ENCODE measurements around the gene GDF2.

Gene GDF2

DNA sequence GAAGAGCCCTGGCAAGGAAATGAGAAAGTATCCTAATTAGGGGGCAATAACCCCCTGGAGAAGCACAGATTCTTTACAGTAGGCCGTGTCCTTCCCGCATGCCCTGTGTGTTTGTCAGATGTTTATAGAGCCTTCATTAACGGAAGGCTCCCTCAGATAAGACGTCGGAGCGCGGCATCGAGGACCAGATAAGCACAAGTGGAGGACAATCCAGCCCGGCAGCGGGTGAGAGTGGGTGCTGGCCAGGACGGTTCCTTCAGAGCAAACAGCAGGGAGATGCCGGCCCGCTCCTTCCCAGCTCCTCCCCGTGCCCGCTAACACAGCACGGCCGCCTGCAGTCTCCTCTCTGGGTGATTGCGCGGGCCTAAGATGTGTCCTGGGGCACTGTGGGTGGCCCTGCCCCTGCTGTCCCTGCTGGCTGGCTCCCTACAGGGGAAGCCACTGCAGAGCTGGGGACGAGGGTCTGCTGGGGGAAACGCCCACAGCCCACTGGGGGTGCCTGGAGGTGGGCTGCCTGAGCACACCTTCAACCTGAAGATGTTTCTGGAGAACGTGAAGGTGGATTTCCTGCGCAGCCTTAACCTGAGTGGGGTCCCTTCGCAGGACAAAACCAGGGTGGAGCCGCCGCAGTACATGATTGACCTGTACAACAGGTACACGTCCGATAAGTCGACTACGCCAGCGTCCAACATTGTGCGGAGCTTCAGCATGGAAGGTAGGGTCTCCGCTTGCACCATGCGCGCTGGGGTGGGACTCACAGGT, at the start of gene GDF2:
TSS of gene GDF2 (plus strand) at position 155 of the 762 bp plus-strand sequence. CDS start at position 370, 215 bp downstream.
- DNase-seq (ENCODE audit: extremely low spot score): no peak
- CTCF ChIA-PET: interaction anchor here (0.8 to 2.9 kb wide), 4 partner anchors 10 to 18 kb away, joined by 4 to 16 read pairs (median 7); no protein-coding TSS in a partner anchor
- TF ChIP-seq, protein P1, sequence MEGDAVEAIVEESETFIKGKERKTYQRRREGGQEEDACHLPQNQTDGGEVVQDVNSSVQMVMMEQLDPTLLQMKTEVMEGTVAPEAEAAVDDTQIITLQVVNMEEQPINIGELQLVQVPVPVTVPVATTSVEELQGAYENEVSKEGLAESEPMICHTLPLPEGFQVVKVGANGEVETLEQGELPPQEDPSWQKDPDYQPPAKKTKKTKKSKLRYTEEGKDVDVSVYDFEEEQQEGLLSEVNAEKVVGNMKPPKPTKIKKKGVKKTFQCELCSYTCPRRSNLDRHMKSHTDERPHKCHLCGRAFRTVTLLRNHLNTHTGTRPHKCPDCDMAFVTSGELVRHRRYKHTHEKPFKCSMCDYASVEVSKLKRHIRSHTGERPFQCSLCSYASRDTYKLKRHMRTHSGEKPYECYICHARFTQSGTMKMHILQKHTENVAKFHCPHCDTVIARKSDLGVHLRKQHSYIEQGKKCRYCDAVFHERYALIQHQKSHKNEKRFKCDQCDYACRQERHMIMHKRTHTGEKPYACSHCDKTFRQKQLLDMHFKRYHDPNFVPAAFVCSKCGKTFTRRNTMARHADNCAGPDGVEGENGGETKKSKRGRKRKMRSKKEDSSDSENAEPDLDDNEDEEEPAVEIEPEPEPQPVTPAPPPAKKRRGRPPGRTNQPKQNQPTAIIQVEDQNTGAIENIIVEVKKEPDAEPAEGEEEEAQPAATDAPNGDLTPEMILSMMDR (IDR thresholded peaks at IDR 0.05; ENCODE audit: control extremely low read depth, extremely low read depth, low read depth, missing control alignments): no peak
- POLR2A ChIA-PET: no interaction called here

DNA sequence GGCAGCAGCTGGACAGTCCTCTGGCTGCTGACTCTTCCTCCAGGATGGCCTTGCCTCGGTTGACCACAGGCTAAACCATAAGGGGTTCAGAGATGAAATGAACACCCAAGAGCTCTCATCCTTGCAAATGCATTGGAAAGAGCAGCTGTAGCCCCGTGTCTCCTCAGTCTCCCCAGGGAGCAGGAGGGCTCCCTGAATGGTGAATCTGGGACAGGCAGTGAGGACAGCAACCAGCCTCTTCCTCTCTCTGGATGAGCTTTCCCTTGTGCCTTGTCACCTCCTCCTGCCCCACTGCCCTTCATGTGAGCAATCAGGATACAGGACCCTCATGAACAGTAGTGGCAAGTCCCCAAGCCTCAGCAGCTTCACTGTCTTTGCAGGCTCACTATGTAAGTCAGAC, 46.2 kb upstream of the GDF2 start:
- ChIA-PET POLR2A (no interaction called here), CTCF (no interaction called here)
- no peak for DNase-seq (ENCODE audit: extremely low spot score)
- TF ChIP-seq, protein P1 (IDR thresholded peaks at IDR 0.05; ENCODE audit: control extremely low read depth, extremely low read depth, low read depth, missing control alignments): no peak

DNA sequence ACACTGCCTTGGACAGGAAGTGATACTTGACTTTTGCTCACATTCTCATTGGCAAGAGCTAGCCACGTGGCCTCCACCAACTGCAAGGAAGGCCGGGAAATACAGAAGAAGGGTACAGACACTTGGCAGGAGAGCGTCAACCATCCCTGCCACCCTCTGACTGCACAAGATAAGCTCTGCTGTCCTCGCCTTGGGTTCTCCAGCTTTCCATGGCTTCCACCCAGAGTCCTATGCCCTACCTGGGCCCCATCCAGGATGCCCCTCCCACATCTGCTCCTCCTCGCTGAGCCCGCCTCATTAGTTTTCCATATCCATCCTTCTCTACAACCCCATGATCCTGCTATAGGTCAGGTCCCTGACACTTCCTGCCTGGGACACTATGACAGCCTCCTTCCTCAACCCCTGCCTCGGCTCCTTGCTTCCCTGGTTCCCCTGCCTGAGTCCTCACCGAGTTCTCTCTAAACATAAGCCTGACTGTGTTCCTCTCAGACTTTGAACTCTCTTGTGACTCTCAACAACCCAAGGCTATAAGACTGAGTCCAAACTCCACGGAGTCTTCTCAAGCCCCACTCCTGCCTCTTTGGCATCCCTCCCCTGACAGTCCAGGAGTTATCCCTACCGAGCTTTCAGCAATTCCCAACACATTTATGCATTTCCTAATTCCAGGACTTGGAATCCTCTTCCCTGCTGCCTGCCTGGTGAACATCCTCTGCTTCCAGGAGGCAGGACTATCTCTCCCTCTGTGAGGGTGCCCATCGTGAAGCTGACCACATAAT, 45.5 kb upstream of the GDF2 start:
- DNase-seq (ENCODE audit: extremely low spot score): no peak
- ChIA-PET POLR2A (no interaction called here), CTCF (no interaction called here)
- TF ChIP-seq, protein P1 (IDR thresholded peaks at IDR 0.05; ENCODE audit: control extremely low read depth, extremely low read depth, low read depth, missing control alignments): no peak

DNA sequence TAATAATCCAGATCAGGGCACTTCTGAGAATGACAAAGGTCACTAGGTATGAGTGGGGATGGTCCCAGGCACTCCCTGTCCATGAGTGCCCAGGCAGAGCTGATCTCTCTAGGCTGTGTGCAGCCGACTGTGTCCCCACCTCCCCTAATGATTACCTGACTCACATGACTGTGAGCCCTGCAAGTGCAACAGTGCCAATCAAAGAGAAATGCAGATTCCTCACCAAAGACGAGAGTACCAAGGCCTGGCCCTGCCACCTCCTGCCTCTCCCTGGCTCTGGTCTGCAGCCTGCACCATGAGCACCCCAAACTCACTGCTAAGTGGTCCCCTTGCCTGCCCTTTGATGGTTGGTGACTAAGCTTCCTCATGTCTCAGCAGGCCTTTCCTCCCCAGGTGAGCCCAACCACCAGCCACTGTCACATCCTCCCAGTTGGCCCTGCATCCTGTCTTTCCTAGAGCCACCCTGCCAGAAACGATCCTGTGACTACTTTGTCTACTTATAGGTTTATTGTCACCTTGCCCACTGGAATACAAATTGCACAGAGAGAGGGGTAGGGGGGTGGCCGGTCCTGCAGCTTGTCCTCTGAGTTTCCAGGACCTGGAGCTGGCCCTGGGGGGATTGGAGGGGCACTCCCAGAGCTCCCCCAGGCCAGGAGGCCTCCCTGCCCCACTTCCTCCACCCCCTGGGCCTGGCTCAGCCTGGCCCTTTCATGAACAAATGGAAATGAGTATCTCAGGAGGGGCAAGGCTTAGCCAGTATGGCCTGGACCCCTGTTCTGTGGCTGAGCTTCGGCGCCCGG, 44.7 kb upstream of the GDF2 start:
- DNase-seq (ENCODE audit: extremely low spot score): no peak
- ChIA-PET POLR2A (no interaction called here), CTCF (no interaction called here)
- TF ChIP-seq, protein P1 (IDR thresholded peaks at IDR 0.05; ENCODE audit: control extremely low read depth, extremely low read depth, low read depth, missing control alignments): no peak

DNA sequence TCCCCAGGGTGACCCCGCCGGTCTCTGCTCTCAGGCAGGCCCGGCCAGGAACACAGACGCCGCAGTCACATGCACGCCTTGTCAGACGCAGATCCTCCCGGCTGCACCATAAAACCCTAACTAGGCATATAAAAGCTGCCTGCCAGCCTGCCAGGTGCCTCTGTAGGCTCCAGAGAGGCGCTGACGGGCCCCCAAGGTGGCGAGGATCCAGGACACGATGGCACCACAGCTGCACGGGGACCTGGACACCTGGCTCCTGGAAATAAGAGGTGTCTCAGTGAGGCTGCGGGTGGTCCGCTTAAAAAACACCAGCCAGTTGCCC, 44.1 kb upstream of the GDF2 start:
- DNase-seq (ENCODE audit: extremely low spot score): no peak
- POLR2A ChIA-PET: no interaction called here
- CTCF ChIA-PET: interaction anchor here (1.1 kb wide), 1 partner anchor 22 kb away, joined by 3 read pairs; no protein-coding TSS in a partner anchor
- TF ChIP-seq, protein P1 (IDR thresholded peaks at IDR 0.05; ENCODE audit: control extremely low read depth, extremely low read depth, low read depth, missing control alignments): no peak

DNA sequence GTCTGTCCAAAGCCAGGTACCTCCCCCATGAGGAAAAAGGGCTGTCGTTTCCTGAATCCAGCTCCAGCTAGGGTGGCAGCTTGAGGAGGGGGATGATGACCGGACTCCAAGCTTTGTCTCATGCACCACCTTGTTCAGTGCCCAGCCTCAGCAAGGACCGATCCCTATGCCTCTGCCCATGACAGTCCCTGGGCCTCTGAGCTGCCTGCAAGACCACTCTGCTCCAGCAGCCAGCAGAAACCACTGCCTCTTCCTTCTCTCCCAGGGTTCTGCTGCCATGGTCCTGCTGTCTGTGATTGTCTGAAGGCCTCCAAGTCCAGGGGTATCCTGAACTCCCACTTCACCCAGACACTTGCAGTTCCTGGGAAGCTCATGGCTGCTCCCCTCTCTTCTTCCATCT, 43.5 kb upstream of the GDF2 start:
- ChIA-PET CTCF (interaction anchor here (1.1 kb wide), 1 partner anchor 23 kb away, joined by 3 read pairs; no protein-coding TSS in a partner anchor), POLR2A (no interaction called here)
- TF ChIP-seq, protein P1 (IDR thresholded peaks at IDR 0.05; ENCODE audit: control extremely low read depth, extremely low read depth, low read depth, missing control alignments): no peak
- no peak for DNase-seq (ENCODE audit: extremely low spot score)
